Mucosa of stomach (tissue), 1 donor: ENCODE data around the gene TMC1.
"Not testable (repeated sequence)": the region's sequence is repeated elsewhere in the genome, so short reads cannot be mapped to it uniquely, and the experiment has no call there.

Experiments
- H3K27me3 ChIP-seq: one replicate; pipeline ENCODE4 v1.7.0; 2013; ENCODE audit warnings: mild to moderate bottlenecking, low read length; ENCODE audit not compliant: control insufficient read depth, insufficient read depth
- H3K36me3 ChIP-seq: one replicate; pipeline ENCODE4 v1.7.0; 2013; ENCODE audit warnings: low read length; ENCODE audit not compliant: control insufficient read depth, insufficient read depth
- H3K4me1 ChIP-seq: one replicate; pipeline ENCODE4 v1.7.0; 2013; ENCODE audit warnings: mild to moderate bottlenecking, low read length; ENCODE audit not compliant: control insufficient read depth, insufficient read depth
- H3K4me3 ChIP-seq: one replicate; pipeline ENCODE4 v1.7.0; 2013; ENCODE audit warnings: low read length
- H3K9ac ChIP-seq: one replicate; pipeline ENCODE4 v1.7.0; 2013; ENCODE audit warnings: mild to moderate bottlenecking, low read length, moderate library complexity
- H3K9me3 ChIP-seq: one replicate; pipeline ENCODE4 v1.7.0; 2013; ENCODE audit warnings: mild to moderate bottlenecking, low read length, moderate library complexity; ENCODE audit not compliant: control insufficient read depth
- donor health status: Pancreatic carcinoma.

TMC1 gene

DNA sequence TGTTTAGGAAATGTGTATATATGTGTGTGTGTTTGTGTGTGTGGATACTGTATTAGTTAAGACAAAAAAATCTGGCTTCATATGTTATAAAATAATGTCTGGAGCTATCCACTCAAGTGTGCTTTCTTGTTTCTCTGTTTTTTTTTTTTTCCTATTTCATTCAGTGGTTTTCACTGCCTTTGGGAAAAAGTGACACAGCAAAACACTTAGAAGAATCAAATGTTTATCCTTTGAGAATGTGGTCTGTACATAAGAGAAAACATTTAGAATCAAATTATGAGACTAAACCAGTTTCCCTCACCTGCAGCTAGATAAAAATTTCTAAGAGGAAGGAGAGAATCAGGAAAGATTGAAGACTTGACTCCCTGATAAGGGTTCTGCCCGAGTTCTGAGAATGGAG lies 8.1 kb downstream of the TMC1 start:
- H3K4me3 ChIP-seq: no peak overlapping the region

DNA sequence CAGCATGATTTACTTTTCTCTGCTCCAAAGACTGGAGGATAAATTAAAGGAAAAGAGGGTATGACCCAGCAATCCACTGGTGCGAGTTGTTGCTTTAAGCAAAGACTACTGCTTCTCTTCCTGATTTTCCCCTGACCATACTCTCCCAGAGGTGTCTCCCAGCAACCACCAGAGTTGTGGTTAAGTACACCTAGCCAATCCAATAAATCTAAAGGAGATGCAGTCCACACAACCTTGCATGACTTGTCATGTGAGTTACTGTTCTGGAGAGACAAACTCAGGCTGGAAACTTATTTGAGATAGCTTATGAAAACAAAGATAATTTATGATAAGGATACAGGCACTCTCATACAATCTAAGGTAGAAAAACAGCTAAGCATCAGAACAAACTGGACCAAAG lies 11.9 kb downstream of the TMC1 start:
- no peak overlapping the region for H3K4me3 ChIP-seq
- no peak overlapping the region for H3K9ac ChIP-seq
- no peaks in the 10 kb centered on the region for H3K9me3 ChIP-seq
- no peaks in the 10 kb centered on the region for H3K27me3 ChIP-seq
- H3K4me1 ChIP-seq: no peaks in the 10 kb centered on the region
- H3K36me3 ChIP-seq: no peaks in the 10 kb centered on the region

More for the DNA sequence above, 8.1 kb downstream of the TMC1 start:
- Histone ChIP-seq H3K9ac (no peak overlapping the region), H3K36me3 (no peaks in the 10 kb centered on the region), H3K9me3 (no peaks in the 10 kb centered on the region), H3K4me1 (peaks cover 26% of the 10 kb centered on the region), H3K27me3 (no peaks in the 10 kb centered on the region)

DNA sequence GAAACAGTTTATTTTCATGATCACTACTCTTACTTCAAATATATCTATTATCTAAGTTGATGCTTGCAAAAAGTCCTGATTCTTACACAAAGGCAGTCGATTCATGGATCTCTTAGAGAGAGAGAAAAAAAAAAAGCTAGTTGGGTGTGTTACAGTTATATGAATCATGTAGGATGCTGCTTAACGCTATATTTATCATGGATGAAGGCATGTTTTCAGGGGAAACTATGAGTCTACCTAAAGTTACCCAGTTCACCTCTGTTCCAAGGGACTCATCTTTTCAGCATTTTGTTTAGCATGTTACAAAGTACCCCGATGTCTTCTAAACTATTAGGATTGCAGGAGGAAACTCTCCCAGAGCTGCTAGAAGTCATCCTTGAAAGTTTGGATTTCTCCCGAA lies 13.5 kb downstream of the TMC1 start:
- Histone ChIP-seq H3K9ac (no peak overlapping the region), H3K9me3 (no peaks in the 10 kb centered on the region), H3K27me3 (no peaks in the 10 kb centered on the region), H3K4me3 (no peak overlapping the region), H3K36me3 (no peaks in the 10 kb centered on the region), H3K4me1 (peaks cover 6% of the 10 kb centered on the region)

DNA sequence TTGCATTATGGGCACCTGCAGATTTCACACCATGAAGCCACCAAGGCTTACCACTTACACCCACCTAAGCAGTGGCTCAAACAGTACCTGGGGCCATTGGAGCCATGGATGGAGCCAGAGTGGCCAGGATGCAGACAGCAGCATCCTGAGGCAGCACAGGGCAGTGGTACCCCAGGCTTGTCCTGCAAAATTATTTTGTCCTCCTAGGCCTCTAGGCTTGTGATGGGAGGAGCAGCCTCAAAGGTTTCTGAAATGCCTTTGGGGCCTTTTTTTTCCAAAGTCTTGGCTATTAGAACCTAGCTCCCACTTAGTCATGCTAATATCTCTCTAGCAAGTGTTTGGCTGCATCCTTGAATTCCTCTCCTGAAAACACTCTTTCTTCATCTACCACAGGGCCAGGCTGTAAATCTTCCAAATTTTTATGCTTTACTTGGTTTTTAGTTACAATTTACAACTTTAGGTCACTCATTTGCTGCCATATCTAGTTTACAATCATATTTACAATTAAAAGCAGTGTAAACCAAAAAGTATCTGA lies 15.7 kb downstream of the TMC1 start:
- no peak overlapping the region for H3K4me3 ChIP-seq
- no peaks in the 10 kb centered on the region for H3K9me3 ChIP-seq
- H3K9ac ChIP-seq: no peak overlapping the region
- no peaks in the 10 kb centered on the region for H3K36me3 ChIP-seq
- no peaks in the 10 kb centered on the region for H3K27me3 ChIP-seq
- H3K4me1 ChIP-seq: peaks cover 18% of the 10 kb centered on the region

DNA sequence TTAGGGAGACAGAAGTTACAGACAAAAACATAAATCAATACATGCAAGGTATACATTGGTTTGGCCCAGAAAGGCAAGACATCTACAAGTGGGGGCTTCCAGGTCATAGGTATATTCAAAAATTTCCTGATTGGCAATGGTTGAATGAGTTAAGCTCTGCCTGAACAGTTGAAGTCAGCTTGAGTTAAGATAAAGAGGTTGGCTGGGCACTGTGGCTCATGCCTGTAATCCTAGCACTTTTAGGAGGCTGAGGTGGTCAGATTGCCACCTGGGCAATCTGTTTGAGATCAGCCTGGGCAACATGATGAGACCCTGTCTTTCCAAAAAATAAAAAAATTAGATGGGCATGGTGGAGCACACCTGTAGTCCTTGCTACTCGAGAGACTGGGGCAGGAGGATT lies 16.3 kb downstream of the TMC1 start:
- H3K9ac ChIP-seq: no peak overlapping the region
- peaks cover 18% of the 10 kb centered on the region for H3K4me1 ChIP-seq
- H3K4me3 ChIP-seq: no peak overlapping the region
- no peaks in the 10 kb centered on the region for H3K9me3 ChIP-seq
- H3K36me3 ChIP-seq: no peaks in the 10 kb centered on the region
- no peaks in the 10 kb centered on the region for H3K27me3 ChIP-seq

DNA sequence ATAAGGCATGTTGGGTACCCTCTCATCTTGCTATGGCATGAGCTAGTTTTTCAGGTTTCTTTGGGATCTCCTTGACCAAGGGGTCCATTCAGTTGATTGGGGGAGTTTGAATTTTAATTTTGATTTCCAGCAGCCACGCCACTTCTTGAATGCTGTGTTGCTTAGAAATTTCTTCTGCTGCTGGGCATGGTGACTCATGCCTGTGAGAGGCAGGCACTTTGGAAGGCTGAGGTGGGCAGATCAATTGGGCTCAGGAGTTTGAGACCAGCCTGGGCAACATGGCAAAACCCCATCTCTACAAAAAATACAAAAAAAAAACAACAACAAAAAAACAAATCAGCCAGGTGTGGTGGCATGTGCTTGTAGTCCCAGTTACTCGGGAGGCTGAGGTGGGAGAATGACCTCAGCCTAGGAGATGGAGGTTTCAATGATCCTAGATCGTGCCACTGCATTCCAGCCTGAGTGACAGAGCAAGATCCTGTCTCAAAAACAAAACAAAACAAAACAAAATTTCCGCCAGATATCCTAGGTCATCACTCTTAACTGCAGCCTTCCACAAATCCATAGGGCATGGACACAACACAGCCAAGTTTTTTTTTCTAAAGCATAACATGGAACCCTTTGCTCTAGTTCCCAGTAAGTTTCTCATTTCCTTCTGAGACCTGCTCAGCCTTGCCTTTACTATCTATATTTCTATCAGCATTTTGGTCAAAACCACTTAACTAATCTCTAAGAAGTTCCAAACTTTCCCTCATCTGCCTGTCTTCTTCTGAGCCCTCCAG lies 17.7 kb downstream of the TMC1 start:
- no peaks in the 10 kb centered on the region for H3K9me3 ChIP-seq
- no peaks in the 10 kb centered on the region for H3K27me3 ChIP-seq
- no peak overlapping the region for H3K9ac ChIP-seq
- H3K4me1 ChIP-seq: peaks cover 18% of the 10 kb centered on the region
- H3K4me3 ChIP-seq: no peak overlapping the region
- H3K36me3 ChIP-seq: no peaks in the 10 kb centered on the region

DNA sequence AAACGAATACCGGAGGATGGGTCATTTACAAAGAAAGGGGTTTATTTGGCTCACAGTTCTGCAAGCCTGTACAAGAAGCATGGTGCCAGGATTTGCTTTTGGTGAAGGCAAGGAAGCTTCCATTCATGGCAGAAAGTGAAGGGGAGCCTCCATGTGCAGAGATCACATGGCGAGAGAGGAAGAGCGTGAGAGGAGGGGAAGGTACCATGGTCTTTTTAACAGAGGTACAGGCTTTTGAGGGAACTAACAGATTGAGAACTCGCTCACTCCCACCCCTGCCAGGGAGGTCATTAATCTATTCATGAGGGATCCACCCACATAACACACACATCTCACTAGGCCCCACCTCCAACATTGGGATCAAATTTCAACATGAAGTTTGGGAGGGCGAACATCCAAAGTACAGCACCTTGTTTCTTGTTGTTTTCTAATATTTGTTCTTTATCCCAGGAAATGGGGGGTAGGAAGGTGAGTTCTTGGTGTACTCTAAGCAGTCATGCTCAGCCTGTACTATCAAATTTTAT lies 18.5 kb downstream of the TMC1 start:
- no peaks in the 10 kb centered on the region for H3K36me3 ChIP-seq
- H3K27me3 ChIP-seq: no peaks in the 10 kb centered on the region
- H3K4me3 ChIP-seq: no peak overlapping the region
- no peak overlapping the region for H3K9ac ChIP-seq
- H3K4me1 ChIP-seq: peaks cover 18% of the 10 kb centered on the region
- H3K9me3 ChIP-seq: no peaks in the 10 kb centered on the region

DNA sequence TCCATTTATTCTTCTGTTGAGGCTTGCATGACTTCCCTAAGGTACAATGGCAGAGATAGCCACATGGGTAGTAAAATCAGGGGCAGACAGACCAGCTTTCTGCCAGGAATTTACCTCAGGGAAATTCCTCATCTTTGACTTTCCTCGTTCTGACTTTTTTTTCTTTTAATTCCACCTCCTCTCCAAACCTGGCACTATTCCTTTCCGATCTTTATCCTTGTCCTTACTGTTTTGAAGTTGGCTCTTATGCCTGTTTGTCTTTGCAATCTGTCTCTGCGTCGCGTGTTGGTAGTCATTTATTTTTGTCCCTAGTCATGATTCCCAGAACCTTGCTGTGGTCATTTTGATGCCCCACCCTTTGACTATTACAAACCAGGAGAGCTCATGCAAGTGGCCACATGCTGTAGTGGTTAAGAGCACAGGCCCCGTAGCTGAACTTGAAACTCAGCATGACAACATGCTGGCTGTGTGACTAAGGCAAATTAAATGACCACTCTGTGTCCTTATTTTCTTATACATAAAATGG lies 19.0 kb downstream of the TMC1 start:
- H3K36me3 ChIP-seq: no peaks in the 10 kb centered on the region
- no peak overlapping the region for H3K4me3 ChIP-seq
- no peaks in the 10 kb centered on the region for H3K9me3 ChIP-seq
- H3K4me1 ChIP-seq: peaks cover 18% of the 10 kb centered on the region
- H3K9ac ChIP-seq: no peak overlapping the region
- no peaks in the 10 kb centered on the region for H3K27me3 ChIP-seq

DNA sequence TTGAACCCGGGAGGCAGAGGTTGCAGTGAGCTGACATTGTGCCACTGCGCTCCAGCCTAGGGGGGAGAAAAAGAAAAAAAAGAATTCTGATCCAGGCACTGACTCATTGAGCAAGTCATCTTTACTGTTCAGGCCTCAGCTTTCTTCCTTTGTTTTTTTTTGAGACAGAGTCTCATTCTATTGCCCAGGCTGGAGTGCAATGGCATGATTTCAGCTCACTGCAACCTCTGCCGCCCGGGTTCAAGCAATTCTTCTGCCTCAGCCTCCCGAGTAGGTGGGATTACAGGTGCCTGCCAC lies 21.1 kb downstream of the TMC1 start:
- H3K9ac ChIP-seq, H3K36me3 ChIP-seq, H3K9me3 ChIP-seq, H3K4me3 ChIP-seq, H3K27me3 ChIP-seq: not testable (repeated sequence)
- H3K4me1 ChIP-seq: peaks cover 18% of the 10 kb centered on the region

DNA sequence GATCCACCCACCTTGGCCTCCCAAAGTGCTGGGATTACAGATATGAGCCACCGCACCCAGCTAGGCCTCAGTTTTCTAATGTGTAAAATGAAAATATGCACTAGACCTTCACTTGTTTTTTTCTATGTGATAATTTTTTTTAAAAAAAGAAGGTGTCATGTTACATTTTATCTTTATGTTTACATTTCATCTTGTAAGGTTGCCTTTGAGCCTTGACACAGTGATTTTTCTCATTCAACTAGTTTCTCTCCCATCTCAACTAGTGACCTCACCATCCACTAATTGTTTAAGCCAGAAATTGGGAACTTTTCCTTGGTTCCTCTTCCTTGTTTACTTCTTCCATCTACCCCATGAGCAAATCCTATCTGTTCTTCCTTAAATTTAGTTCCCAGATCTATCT lies 21.5 kb downstream of the TMC1 start:
- Histone ChIP-seq H3K9me3 (no peaks in the 10 kb centered on the region), H3K4me1 (peaks cover 18% of the 10 kb centered on the region), H3K36me3 (no peaks in the 10 kb centered on the region), H3K9ac (no peak overlapping the region), H3K4me3 (no peak overlapping the region), H3K27me3 (no peaks in the 10 kb centered on the region)

DNA sequence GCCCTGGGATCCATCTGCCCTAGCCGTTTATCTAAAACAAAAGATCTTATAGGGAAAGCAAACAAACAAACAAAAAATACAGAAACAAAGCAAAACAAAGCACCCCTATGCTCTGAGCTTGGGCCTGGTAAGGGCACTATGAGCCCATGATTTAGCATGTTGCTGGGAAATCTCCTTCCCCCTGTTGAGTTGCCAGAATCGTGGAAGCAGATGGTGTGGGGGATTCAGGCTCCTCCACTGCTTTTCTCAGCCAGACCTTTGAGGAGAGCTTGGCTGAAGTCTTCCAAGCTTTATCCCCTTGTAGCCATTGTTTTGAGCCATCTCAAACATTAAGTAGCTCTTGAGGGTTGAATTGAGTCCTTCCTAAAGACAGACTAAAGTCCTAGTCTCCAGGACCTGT lies 29.9 kb downstream of the TMC1 start:
- H3K27me3 ChIP-seq: no peaks in the 10 kb centered on the region
- H3K36me3 ChIP-seq: no peaks in the 10 kb centered on the region
- peaks cover 5% of the 10 kb centered on the region for H3K4me1 ChIP-seq
- H3K9ac ChIP-seq: no peak overlapping the region
- no peak overlapping the region for H3K4me3 ChIP-seq
- no peaks in the 10 kb centered on the region for H3K9me3 ChIP-seq

DNA sequence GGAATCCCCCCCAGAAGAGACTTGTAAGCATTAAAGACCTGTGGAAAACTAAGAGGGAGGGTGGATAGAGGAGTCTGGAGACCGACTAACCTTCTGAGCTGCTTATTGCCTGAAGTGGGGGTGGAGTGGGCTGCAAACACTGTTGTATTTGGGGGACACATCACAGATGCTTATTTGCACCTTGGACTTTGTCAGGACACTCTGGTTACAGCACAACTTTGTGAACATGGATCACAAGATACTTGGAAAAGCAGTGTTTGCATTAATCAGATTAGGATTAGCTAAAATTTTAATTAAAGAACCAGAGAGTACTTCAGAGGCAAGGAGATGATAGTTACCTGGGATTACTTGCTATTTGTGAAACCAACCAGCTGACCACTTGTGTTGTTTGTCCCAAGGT lies 30.9 kb downstream of the TMC1 start:
- H3K4me3 ChIP-seq: no peak overlapping the region
- H3K9ac ChIP-seq: no peak overlapping the region
- H3K27me3 ChIP-seq: no peaks in the 10 kb centered on the region
- H3K9me3 ChIP-seq: no peaks in the 10 kb centered on the region
- H3K36me3 ChIP-seq: no peaks in the 10 kb centered on the region
- peaks cover 5% of the 10 kb centered on the region for H3K4me1 ChIP-seq
